DND-41 (cell line): Measurements from ENCODE around the gene ETFB.

Experiments used
- ATAC-seq: fragments of 200-7000 bp; cut with Tn5 transposase; 3 replicates; pipeline ENCODE4 v1.9.1; 2021; ENCODE audit warnings: low read depth; ENCODE audit not compliant: insufficient read depth
- DNase-seq: peaks from one replicate; pipeline ENCODE4 v3.0.0-alpha.2; 2020
- H2AFZ ChIP-seq: 2 replicates; pipeline ENCODE4 v1.6.0; 2012; ENCODE audit warnings: low read depth, low read length
- H3K27ac ChIP-seq: 2 replicates; pipeline ENCODE4 v1.5.1; 2012; ENCODE audit warnings: low read length, inconsistent platforms
- H3K27me3 ChIP-seq: fragments of 200-600 bp; sonication (generic); 2 replicates; pipeline ENCODE4 v1.6.0; 2012; ENCODE audit warnings: low read length, mild to moderate bottlenecking, inconsistent platforms; ENCODE audit not compliant: insufficient read depth, poor library complexity
- H3K36me3 ChIP-seq: 2 replicates; pipeline ENCODE4 v1.5.1; 2012; ENCODE audit warnings: low read length, inconsistent platforms; ENCODE audit not compliant: insufficient read depth
- H3K4me1 ChIP-seq: 2 replicates; pipeline ENCODE4 v1.5.1; 2012; ENCODE audit warnings: mild to moderate bottlenecking, low read length; ENCODE audit not compliant: insufficient read depth
- H3K4me2 ChIP-seq: 2 replicates; pipeline ENCODE4 v1.6.0; 2012; ENCODE audit warnings: mild to moderate bottlenecking, moderate library complexity, low read length, inconsistent platforms; ENCODE audit not compliant: insufficient read depth
- H3K4me3 ChIP-seq, 2 experiments: fragments of 200-600 bp in 1 of 2; shearing (Covaris generic) in 1 of 2; 2 replicates each; pipeline ENCODE4 v1.5.1; 2012 to 2016; ENCODE audit warnings: inconsistent platforms in 2 of 2, low read length in 2 of 2, mild to moderate bottlenecking in 2 of 2, low read depth in 1 of 2, moderate library complexity in 1 of 2
- H3K79me2 ChIP-seq: 2 replicates; pipeline ENCODE4 v1.6.0; 2012; ENCODE audit warnings: low read length, inconsistent platforms; ENCODE audit not compliant: insufficient read depth
- H3K9ac ChIP-seq: 2 replicates; pipeline ENCODE4 v1.6.0; 2012; ENCODE audit warnings: low read depth, mild to moderate bottlenecking, inconsistent platforms, low read length, moderate library complexity
- H3K9me3 ChIP-seq: 2 replicates; pipeline ENCODE4 v1.5.1; 2012; ENCODE audit warnings: low read length, moderate library complexity, mild to moderate bottlenecking, inconsistent platforms; ENCODE audit not compliant: insufficient read depth, severe bottlenecking
- H4K20me1 ChIP-seq: 2 replicates; pipeline ENCODE4 v1.6.0; 2012; ENCODE audit warnings: low read length; ENCODE audit not compliant: insufficient read depth
- EZH2 ChIP-seq: IDR thresholded peaks from 3 replicates; pipeline ENCODE4 v1.6.1; 2012; ENCODE audit warnings: borderline replicate concordance, low read depth, mild to moderate bottlenecking, moderate library complexity, low read length, inconsistent platforms; ENCODE audit not compliant: severe bottlenecking
- TF ChIP-seq, protein P1 (sequence below): IDR thresholded peaks from 2 replicates; pipeline ENCODE4 v1.5.1; 2012; ENCODE audit warnings: borderline replicate concordance, low read length, moderate library complexity, mild to moderate bottlenecking; ENCODE audit not compliant: poor library complexity, severe bottlenecking; ENCODE audit errors: extremely low read depth

Gene ETFB

DNA sequence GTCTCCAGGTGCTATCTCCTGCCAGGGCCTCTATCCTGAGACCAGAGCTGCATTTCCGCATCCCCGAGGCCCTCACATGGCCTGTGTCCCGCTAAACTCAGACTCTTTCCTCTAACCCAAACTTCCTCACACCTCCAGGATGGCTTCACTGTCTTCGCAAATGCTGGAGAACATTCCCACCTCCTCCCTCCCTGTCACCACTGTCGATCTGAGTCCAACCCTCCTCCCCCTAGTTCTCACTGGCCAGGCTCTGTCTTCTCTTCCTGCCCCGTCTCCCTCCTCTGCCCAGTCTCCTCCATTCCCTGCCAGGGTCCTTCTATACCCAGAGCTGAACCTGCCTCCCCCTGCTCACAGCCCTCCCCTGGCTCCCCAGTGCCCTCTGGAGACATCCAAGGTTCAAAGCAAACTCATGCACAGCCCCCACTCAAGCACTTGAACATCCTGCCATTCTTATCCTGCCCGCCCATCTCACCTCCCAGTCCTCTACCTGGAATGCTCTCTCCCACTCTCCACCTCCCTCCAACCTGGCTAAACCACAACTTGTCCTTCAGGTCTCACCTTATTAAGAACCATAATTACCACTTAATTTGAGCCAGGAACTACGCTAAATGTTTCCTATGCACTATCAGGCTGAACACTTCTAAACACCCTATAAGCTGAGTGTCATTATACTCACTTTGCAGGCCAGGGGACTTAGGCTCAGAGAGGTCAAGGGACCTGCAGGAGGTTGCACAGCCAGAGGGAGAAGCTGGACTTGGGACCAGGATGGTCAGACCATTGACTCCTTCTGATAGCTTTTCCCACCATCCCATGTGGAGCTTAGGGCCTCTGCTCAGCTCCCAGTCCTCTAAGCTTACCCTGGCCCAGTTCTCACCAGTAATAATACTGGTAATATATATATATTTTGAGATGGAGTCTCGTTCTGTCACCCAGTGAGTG, 23.3 kb downstream of the ETFB start:
- Histone ChIP-seq H3K79me2 (no peaks in the 10 kb centered on the region), H3K4me1 (peaks cover 13% of the 10 kb centered on the region), H3K4me2 (no peak overlapping the region), H3K9ac (no peak overlapping the region), H3K4me3 (no peak overlapping the region), H3K27me3 (no peaks in the 10 kb centered on the region), H2AFZ (no peak overlapping the region), H4K20me1 (no peaks in the 10 kb centered on the region; the same call in 1 of the 2 replicates), H3K36me3 (peaks cover 30% of the 10 kb centered on the region), H3K27ac (no peak overlapping the region), H3K9me3 (no peaks in the 10 kb centered on the region)
- no peak for ATAC-seq
- no peak for DNase-seq
- TF ChIP-seq, protein P1, sequence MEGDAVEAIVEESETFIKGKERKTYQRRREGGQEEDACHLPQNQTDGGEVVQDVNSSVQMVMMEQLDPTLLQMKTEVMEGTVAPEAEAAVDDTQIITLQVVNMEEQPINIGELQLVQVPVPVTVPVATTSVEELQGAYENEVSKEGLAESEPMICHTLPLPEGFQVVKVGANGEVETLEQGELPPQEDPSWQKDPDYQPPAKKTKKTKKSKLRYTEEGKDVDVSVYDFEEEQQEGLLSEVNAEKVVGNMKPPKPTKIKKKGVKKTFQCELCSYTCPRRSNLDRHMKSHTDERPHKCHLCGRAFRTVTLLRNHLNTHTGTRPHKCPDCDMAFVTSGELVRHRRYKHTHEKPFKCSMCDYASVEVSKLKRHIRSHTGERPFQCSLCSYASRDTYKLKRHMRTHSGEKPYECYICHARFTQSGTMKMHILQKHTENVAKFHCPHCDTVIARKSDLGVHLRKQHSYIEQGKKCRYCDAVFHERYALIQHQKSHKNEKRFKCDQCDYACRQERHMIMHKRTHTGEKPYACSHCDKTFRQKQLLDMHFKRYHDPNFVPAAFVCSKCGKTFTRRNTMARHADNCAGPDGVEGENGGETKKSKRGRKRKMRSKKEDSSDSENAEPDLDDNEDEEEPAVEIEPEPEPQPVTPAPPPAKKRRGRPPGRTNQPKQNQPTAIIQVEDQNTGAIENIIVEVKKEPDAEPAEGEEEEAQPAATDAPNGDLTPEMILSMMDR: no peak
- TF ChIP-seq EZH2: no peak

DNA sequence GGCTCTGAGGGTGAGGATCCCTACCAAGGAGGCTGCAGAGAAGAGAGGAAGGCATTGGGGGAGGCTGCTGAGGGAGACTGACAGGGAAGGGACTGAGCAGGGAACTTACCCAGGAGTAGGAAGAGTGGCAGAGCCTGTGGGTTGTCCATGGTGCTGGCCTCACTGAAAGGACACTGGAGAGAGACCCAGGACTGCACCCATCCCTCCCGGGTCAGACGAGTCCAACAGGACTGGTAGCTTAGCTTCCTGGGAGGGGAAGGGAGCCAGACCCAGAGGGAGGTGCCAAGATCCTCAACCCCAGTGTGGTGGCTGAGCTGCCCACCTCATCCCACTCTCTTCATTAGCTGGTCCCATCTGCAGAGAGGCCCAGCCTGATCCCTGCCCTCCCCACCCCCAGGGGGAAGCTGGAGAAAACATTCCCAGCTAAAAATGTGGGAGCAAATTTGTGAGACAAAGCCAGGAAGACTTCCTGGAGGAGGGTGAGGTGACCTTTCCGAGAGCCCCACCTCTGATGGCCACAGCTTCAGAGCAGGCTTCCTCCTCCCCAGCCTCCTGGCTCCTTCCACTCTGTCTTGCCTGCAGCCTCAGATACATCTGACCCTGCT, 24.1 kb downstream of the ETFB start, which contains the start of gene VSIG10L:
TSS of gene VSIG10L (minus strand) at position 164 of the 605 bp plus-strand sequence. CDS start at position 149, 15 bp downstream.
- Histone ChIP-seq H3K4me2 (no peak within 1 kb of the TSS), H3K4me1 (peaks cover 13% of the 10 kb centered on the region), H3K27ac (no peak within 1 kb of the TSS), H3K79me2 (no peaks in the 10 kb centered on the region), H3K27me3 (no peaks in the 10 kb centered on the region), H3K9me3 (no peaks in the 10 kb centered on the region), H3K36me3 (peaks cover 21% of the 10 kb centered on the region), H3K4me3 (no peak within 1 kb of the TSS), H2AFZ (no peak within 1 kb of the TSS), H3K9ac (no peak within 1 kb of the TSS), H4K20me1 (no peaks in the 10 kb centered on the region; the same call in 1 of the 2 replicates)
- TF ChIP-seq, protein P1: no peak
- no peak for TF ChIP-seq EZH2
- DNase-seq (no peak), ATAC-seq (no peak)

GRCh38 chr19:51341066-51341465, 25.1 kb downstream of the ETFB start:
- no peak overlapping the region for H3K4me2 ChIP-seq

More at GRCh38 chr19:51341066-51341465, 25.1 kb downstream of the ETFB start:
- Histone ChIP-seq H3K27ac (no peak overlapping the region), H3K4me3 (no peak overlapping the region), H3K79me2 (no peaks in the 10 kb centered on the region), H3K36me3 (peaks cover 12% of the 10 kb centered on the region), H3K9me3 (no peaks in the 10 kb centered on the region), H3K9ac (no peak overlapping the region), H3K4me1 (peaks cover 13% of the 10 kb centered on the region), H3K27me3 (no peaks in the 10 kb centered on the region), H4K20me1 (no peaks in the 10 kb centered on the region), H2AFZ (no peak overlapping the region)
- ATAC-seq (no peak), DNase-seq (no peak)
- TF ChIP-seq EZH2: no peak
- TF ChIP-seq, protein P1: no peak
